Spleen (tissue), 7 donors: ENCODE measurements around the gene PER1.

Experiments
- CTCF ChIP-seq, 11 experiments: fragments of 200-600 bp in 7 of 11; fragments of 450-650 bp in 4 of 11; sonication (generic) in 4 of 11; IDR thresholded peaks in 8 of 11; conservative IDR thresholded peaks in 3 of 11; 1 replicate in 7 of 11; 2 replicates in 4 of 11; pipeline versions ENCODE4 v1.4.0 to v1.8.0; 2016 to 2021; ENCODE audit warnings: antibody characterized with exemption in 11 of 11, inconsistent platforms in 4 of 11, mild to moderate bottlenecking in 1 of 11
- POLR2AphosphoS5 ChIP-seq, 3 donors: sonication (generic); formaldehyde crosslinking; IDR thresholded peaks; one replicate each; pipeline ENCODE4 v1.5.1; 2017; ENCODE audit warnings: antibody characterized with exemption in 3 of 3
- donor health status: DM: no; HTN: no; CAD: no; lungs with moderate emphysema.
- donor health status: DM: no; HTN: no; CAD: no.
- donor health status: DM: no; HTN: no; CAD: no.

- TF ChIP-seq CTCF (IDR thresholded peaks at IDR 0.05 in 8 of 11, conservative IDR thresholded peaks at IDR 0.05 in 3 of 11) (no peak), POLR2AphosphoS5 (IDR thresholded peaks at IDR 0.05) (peak in 1 of 3 donors; percentile 29)
These were observed 61.0 kb downstream of the PER1 start for GRCh38 chr17:8091033-8091687.
